T-cell (primary cell): ENCODE data around the gene NOP16. TPM values are rescaled to one million over a fixed set of nuclear protein-coding genes. Genes with fewer than 3 reads are reported as not detected.

Source experiments
- ATAC-seq, 4 experiments: fragments of 200-7000 bp in 3 of 4; fragments of 150-1000 bp in 1 of 4; cut with Tn5 transposase; replicated peaks in 1 of 4; 1 replicate in 3 of 4; 2 replicates in 1 of 4; pipeline ENCODE4 v1.10.0; 2021; ENCODE audit warnings: moderate library complexity in 3 of 4, mild to moderate bottlenecking in 2 of 4, moderate number of reproducible peaks in 1 of 4
- CTCF ChIA-PET, 2 donors: fragments of 300-600 bp; sonication (Branson Sonifier 250); formaldehyde crosslinking; loops; one replicate each; lab custom pipeline; 2022; ENCODE audit warnings: antibody characterized with exemption in 2 of 2; lab: Charles Lee
- POLR2A ChIA-PET, 2 donors: fragments of 300-600 bp; sonication (Branson Sonifier 250); formaldehyde crosslinking; loops; one replicate each; lab custom pipeline; 2022; ENCODE audit warnings: antibody characterized with exemption in 2 of 2; lab: Charles Lee
- DNase-seq, 35 experiments: peaks; one replicate each; pipeline versions ENCODE4 v3.0.0 to v3.0.0-alpha.2; 2013 to 2023
- H3K27ac ChIP-seq: one replicate; pipeline ENCODE4 v1.5.1; 2013; ENCODE audit warnings: low read length
- H3K27me3 ChIP-seq, 2 experiments: replicated peaks in 1 of 2; 1 replicate in 1 of 2; 2 replicates in 1 of 2; pipeline versions ENCODE4 v1.6.1 to v1.7.0; 2013; ENCODE audit warnings: low read length in 1 of 2, mixed read lengths in 1 of 2; ENCODE audit not compliant: control insufficient read depth in 2 of 2, insufficient read depth in 2 of 2; ENCODE audit errors: extremely low read depth in 1 of 2
- H3K36me3 ChIP-seq, 2 donors: 1 replicate in 1 of 2; 2 replicates in 1 of 2; pipeline versions ENCODE4 v1.6.1 to v1.7.0; 2013; ENCODE audit warnings: low read length in 1 of 2; ENCODE audit not compliant: control insufficient read depth in 2 of 2, insufficient read depth in 1 of 2; ENCODE audit errors: extremely low read depth in 1 of 2
- H3K4me1 ChIP-seq, 2 experiments: 1 replicate in 1 of 2; 2 replicates in 1 of 2; pipeline versions ENCODE4 v1.6.1 to v1.7.0; 2013; ENCODE audit warnings: low read length in 2 of 2, mixed read lengths in 1 of 2; ENCODE audit not compliant: insufficient read depth in 2 of 2, control insufficient read depth in 1 of 2; ENCODE audit errors: extremely low read depth in 1 of 2
- H3K4me3 ChIP-seq, 2 donors: 1 replicate in 1 of 2; 2 replicates in 1 of 2; pipeline versions ENCODE4 v1.5.1 to v1.7.0; 2013; ENCODE audit warnings: mild to moderate bottlenecking in 2 of 2, low read length in 1 of 2, moderate library complexity in 1 of 2; ENCODE audit not compliant: control insufficient read depth in 1 of 2; ENCODE audit errors: extremely low read depth in 1 of 2
- H3K9me3 ChIP-seq: 2 replicates; pipeline ENCODE4 v1.7.0; 2013
- H3K27ac Mint-ChIP-seq, 2 donors: one replicate each; pipeline ENCODE4 v1.8.0; 2020 to 2021; ENCODE audit warnings: mild to moderate bottlenecking in 2 of 2, mixed read lengths in 2 of 2
- H3K27me3 Mint-ChIP-seq, 2 donors: one replicate each; pipeline ENCODE4 v1.8.0; 2021 to 2022; ENCODE audit warnings: mixed read lengths in 2 of 2
- H3K36me3 Mint-ChIP-seq: one replicate; pipeline ENCODE4 v1.8.0; 2021; ENCODE audit warnings: mixed read lengths
- H3K4me1 Mint-ChIP-seq, 3 donors: one replicate each; pipeline ENCODE4 v1.8.0; 2020 to 2022; ENCODE audit warnings: mixed read lengths in 3 of 3, mild to moderate bottlenecking in 1 of 3
- H3K4me3 Mint-ChIP-seq, 3 donors: one replicate each; pipeline ENCODE4 v1.8.0; 2020 to 2022; ENCODE audit warnings: mild to moderate bottlenecking in 3 of 3, mixed read lengths in 3 of 3, moderate library complexity in 3 of 3
- H3K9me3 Mint-ChIP-seq, 3 donors: one replicate each; pipeline ENCODE4 v1.8.0; 2020 to 2022; ENCODE audit warnings: mixed read lengths in 3 of 3
- WGBS: methylation state at CpG from one replicate; pipeline ENCODE4 v1.1.5; 2013; ENCODE audit warnings: missing lambda C conversion rate; ENCODE audit not compliant: insufficient coverage; 5-methylcytosine and 5-hydroxymethylcytosine counted together
- total RNA-seq, 35 experiments: library from RNA in 6 of 35; stranded (reverse) in 6 of 35; fragments of 120-200 nt in 1 of 35; gene quantifications; one replicate each; pipeline versions ENCODE4 v1.2.1 to v1.2.4 and lab custom pipeline; 2013 to 2026

NOP16 gene
- total RNA-seq, 5 donors from 2014 or later (not counting 1 experiment from before 2014, with no cell fraction given), result 10.4 to 29.3 (median 28.3) TPM

DNA sequence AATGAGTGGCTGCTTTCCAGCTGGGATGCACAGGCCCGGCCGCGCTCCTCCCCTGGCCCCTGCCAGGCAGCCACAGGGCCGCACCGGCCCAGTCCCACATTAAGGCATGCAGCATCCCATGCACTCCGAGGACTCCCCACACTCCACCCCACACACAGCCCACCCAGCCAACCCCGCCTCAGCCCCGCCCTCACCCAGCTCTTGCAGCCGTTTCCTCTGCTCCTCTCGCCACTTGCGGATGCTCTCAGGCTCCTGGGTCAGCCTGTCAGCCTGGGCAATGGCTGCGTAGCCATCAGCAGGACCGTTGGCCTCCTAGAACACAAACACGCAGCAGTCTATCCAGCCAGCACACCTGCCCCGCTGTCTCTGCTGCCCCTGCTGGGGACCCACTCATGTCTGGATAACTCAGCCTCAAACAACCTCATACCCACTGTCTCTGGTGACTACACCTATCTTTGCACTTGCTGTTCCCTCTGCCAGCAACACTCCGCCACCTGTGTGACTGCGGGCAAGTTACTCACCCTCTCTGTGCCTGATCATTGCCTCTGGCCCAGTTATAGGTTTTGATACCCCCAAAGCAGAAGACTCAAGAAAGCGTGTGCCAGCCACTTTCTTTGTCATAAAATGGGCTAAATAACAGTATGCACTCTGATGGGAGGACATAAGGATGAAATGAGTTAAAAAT is 9.5 kb upstream of the NOP16 start:
- H3K4me1 ChIP-seq, result no peaks in the 10 kb centered on the region
- no peak overlapping the region for H3K4me3 ChIP-seq
- Mint-ChIP-seq H3K36me3 (peaks cover 10% of the 10 kb centered on the region), H3K27me3 (no peaks in the 10 kb centered on the region), H3K27ac (no peak overlapping the region), H3K4me3 (no peak overlapping the region), H3K4me1 (peaks cover 0 to 6% (median 0%) of the 10 kb centered on the region in 3 donors), H3K9me3 (no peaks in the 10 kb centered on the region)
- CTCF ChIA-PET, result no interaction called here
- no peak for ATAC-seq
- no peak for DNase-seq
- no peak overlapping the region for H3K27ac ChIP-seq
- peaks cover 9 to 21% of the 10 kb centered on the region in 2 donors for H3K36me3 ChIP-seq
- no peaks in the 10 kb centered on the region for H3K27me3 ChIP-seq
- POLR2A ChIA-PET, result no interaction called here
- no peaks in the 10 kb centered on the region for H3K9me3 ChIP-seq
- 95% methylated on average over 15 of the region's 18 CpGs for WGBS

- no peak overlapping the region for H3K27ac Mint-ChIP-seq
Observed at GRCh38 chr5:176396330-176396729, 7.9 kb upstream of the NOP16 start.

GRCh38 chr5:176394881-176395675 is 6.7 kb upstream of the NOP16 start:
- POLR2A ChIA-PET, result interaction anchor here in 1 of 2 donors (0.7 kb wide), 1 partner anchor 21 kb away, joined by 7 read pairs; no protein-coding TSS in a partner anchor
- peaks cover 15% of the 10 kb centered on the region for H3K36me3 Mint-ChIP-seq
- H3K9me3 Mint-ChIP-seq, result no peaks in the 10 kb centered on the region
- Histone ChIP-seq H3K27me3 (no peaks in the 10 kb centered on the region), H3K36me3 (peaks cover 9 to 41% of the 10 kb centered on the region in 2 donors), H3K27ac (no peak overlapping the region), H3K9me3 (no peaks in the 10 kb centered on the region), H3K4me3 (no peak overlapping the region), H3K4me1 (peaks cover 0 to 2% of the 10 kb centered on the region in 2 experiments)
- no peak overlapping the region for H3K4me3 Mint-ChIP-seq
- no peaks in the 10 kb centered on the region for H3K27me3 Mint-ChIP-seq
- WGBS, result 91% methylated on average over 2 of the region's 11 CpGs
- no peak for ATAC-seq
- DNase-seq, result no peak
- H3K4me1 Mint-ChIP-seq, result peaks cover 0 to 7% (median 2%) of the 10 kb centered on the region in 3 donors
- CTCF ChIA-PET, result interaction anchor here in 1 of 2 donors (0.7 kb wide), 1 partner anchor 868 kb away, joined by 4 read pairs; no protein-coding TSS in a partner anchor
- H3K27ac Mint-ChIP-seq, result no peak overlapping the region

More at GRCh38 chr5:176396330-176396729, 7.9 kb upstream of the NOP16 start:
- Histone ChIP-seq H3K36me3 (peaks cover 9 to 32% of the 10 kb centered on the region in 2 donors), H3K4me3 (no peak overlapping the region), H3K27ac (no peak overlapping the region), H3K9me3 (no peaks in the 10 kb centered on the region), H3K4me1 (no peaks in the 10 kb centered on the region), H3K27me3 (no peaks in the 10 kb centered on the region)
- WGBS, result 100% methylated on average over 1 of the region's 6 CpGs
- Mint-ChIP-seq H3K27me3 (no peaks in the 10 kb centered on the region), H3K4me1 (peaks cover 0 to 3% (median 0%) of the 10 kb centered on the region in 3 donors), H3K36me3 (peaks cover 12% of the 10 kb centered on the region), H3K9me3 (no peaks in the 10 kb centered on the region), H3K4me3 (no peak overlapping the region)
- ChIA-PET POLR2A (no interaction called here), CTCF (no interaction called here)
- no peak for ATAC-seq
- no peak for DNase-seq

DNA sequence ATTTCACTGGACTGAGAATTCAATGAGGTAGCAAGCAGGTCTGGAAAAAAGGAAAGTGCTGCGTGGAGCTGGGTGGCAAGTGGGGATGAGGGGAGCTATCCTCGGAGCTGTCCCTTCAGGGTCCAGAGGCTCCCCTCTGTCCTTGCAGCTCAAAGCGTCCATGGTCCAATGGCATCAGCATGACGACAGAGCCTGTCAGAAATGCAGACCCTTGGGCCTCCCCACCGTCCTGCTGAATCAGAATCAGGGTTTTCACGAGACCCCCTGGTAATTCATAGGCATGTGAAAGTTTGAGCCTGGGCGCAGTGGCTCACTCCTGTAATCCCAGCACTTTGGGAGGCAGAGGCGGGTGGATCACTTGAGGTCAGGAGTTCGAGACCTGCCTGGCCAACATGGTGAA is 5.7 kb upstream of the NOP16 start:
- peaks cover 9 to 40% of the 10 kb centered on the region in 2 donors for H3K36me3 ChIP-seq
- no peaks in the 10 kb centered on the region for H3K27me3 Mint-ChIP-seq
- WGBS, result 100% methylated on average over 8 of the region's 9 CpGs
- no peak overlapping the region for H3K27ac ChIP-seq
- no peak overlapping the region for H3K27ac Mint-ChIP-seq
- H3K4me3 Mint-ChIP-seq, result no peak overlapping the region
- H3K36me3 Mint-ChIP-seq, result peaks cover 15% of the 10 kb centered on the region
- POLR2A ChIA-PET, result no interaction called here
- ATAC-seq (no peak), DNase-seq (no peak)
- H3K9me3 ChIP-seq, result no peaks in the 10 kb centered on the region
- no peaks in the 10 kb centered on the region for H3K27me3 ChIP-seq
- H3K9me3 Mint-ChIP-seq, result no peaks in the 10 kb centered on the region
- peaks cover 0 to 11% of the 10 kb centered on the region in 2 experiments for H3K4me1 ChIP-seq
- H3K4me3 ChIP-seq, result no peak overlapping the region
- H3K4me1 Mint-ChIP-seq, result peaks cover 0 to 12% (median 8%) of the 10 kb centered on the region in 3 donors
- CTCF ChIA-PET, result interaction anchor here in 1 of 2 donors (0.7 to 0.8 kb wide), 2 partner anchors 11 to 869 kb away, joined by 3 to 4 read pairs; no protein-coding TSS in a partner anchor

DNA sequence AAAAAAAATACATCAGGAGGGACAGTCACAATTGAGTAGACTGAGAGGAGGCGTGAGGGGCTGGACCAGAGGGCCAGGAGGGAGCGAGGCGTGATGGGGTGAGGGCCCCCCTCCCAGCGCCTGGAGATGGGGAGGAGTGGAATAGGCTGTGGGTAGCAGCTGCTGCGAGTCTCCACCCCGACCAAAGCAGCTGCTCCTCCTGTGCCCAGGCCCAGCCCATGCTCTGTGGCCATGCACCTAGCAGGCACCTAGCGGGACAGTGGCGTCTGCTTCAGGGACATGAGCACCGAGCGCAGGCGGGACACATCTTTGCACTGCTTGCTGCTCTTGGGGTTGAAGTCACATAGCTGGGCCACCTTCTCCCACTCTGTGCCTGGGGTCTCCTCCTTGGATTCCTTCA is 4.1 kb upstream of the NOP16 start:
- DNase-seq (no peak), ATAC-seq (no peak)
- H3K4me3 ChIP-seq, result no peak overlapping the region
- ChIA-PET POLR2A (no interaction called here), CTCF (interaction anchor here in 1 of 2 donors (0.5 to 0.6 kb wide), 2 partner anchors 13 to 717 kb away, joined by 3 read pairs; no protein-coding TSS in a partner anchor)
- Mint-ChIP-seq H3K27me3 (no peaks in the 10 kb centered on the region), H3K36me3 (peaks cover 15% of the 10 kb centered on the region), H3K27ac (no peak overlapping the region), H3K4me3 (no peak overlapping the region), H3K9me3 (no peaks in the 10 kb centered on the region), H3K4me1 (peaks cover 7 to 17% (median 16%) of the 10 kb centered on the region in 3 donors)
- H3K27ac ChIP-seq, result no peak overlapping the region
- H3K36me3 ChIP-seq, result peaks cover 6 to 37% of the 10 kb centered on the region in 2 donors
- no peaks in the 10 kb centered on the region for H3K27me3 ChIP-seq
- H3K9me3 ChIP-seq, result no peaks in the 10 kb centered on the region
- peaks cover 6 to 19% of the 10 kb centered on the region in 2 experiments for H3K4me1 ChIP-seq
- 89% methylated on average over 7 of the region's 11 CpGs for WGBS

DNA sequence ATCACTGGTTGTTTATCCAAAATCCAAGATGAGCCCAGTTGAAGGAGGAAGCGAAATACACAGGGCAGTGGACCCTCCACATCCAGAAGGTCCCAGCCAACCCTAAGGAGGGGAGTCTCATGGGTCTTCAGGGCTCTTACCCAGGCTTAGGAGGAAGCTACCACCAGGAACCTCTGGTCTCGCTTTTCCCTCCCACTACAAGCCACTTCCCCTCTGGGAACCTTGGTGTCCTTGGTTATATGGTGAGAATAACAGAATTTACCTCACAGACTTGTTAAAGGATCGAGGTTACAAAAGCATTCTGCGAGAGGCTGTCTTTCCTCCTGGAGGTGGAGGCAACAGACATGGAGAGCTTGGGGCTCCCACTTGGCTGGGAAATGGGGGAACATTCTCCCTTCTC is 3.6 kb upstream of the NOP16 start:
- Mint-ChIP-seq H3K36me3 (peaks cover 13% of the 10 kb centered on the region), H3K4me3 (no peak overlapping the region)
- POLR2A ChIA-PET, result no interaction called here

More for the DNA sequence above, 3.6 kb upstream of the NOP16 start:
- H3K36me3 ChIP-seq, result peaks cover 6 to 35% of the 10 kb centered on the region in 2 donors
- ATAC-seq, result no peak
- no peak overlapping the region for H3K27ac ChIP-seq
- 67% methylated on average over 1 of the region's 4 CpGs for WGBS
- H3K4me1 ChIP-seq, result peaks cover 10 to 24% of the 10 kb centered on the region in 2 experiments
- no peak overlapping the region for H3K4me3 ChIP-seq
- H3K4me1 Mint-ChIP-seq, result peaks cover 12 to 22% (median 22%) of the 10 kb centered on the region in 3 donors
- H3K27me3 ChIP-seq, result no peaks in the 10 kb centered on the region
- CTCF ChIA-PET, result interaction anchor here in 1 of 2 donors (0.5 to 0.6 kb wide), 2 partner anchors 14 to 717 kb away, joined by 3 read pairs; no protein-coding TSS in a partner anchor
- H3K9me3 ChIP-seq, result no peaks in the 10 kb centered on the region
- H3K27ac Mint-ChIP-seq, result no peak overlapping the region
- no peaks in the 10 kb centered on the region for H3K9me3 Mint-ChIP-seq
- DNase-seq, result no peak
- no peaks in the 10 kb centered on the region for H3K27me3 Mint-ChIP-seq
